A673 (cell line): Measurements from ENCODE around the gene NFATC1.

Experiments used
- EZH2 ChIP-seq: fragments of 200-600 bp; sonication (generic); IDR thresholded peaks from 2 replicates; pipeline ENCODE4 v1.6.1; 2017; ENCODE audit warnings: borderline replicate concordance, low read depth, mild to moderate bottlenecking, mixed read lengths, antibody characterized with exemption, low read length; ENCODE audit not compliant: poor library complexity, severe bottlenecking
- TF ChIP-seq, protein P1 (sequence below): fragments of 300-800, 200-600 bp; sonication (generic); conservative IDR thresholded peaks from 2 replicates; pipeline ENCODE4 v1.5.1; 2017; ENCODE audit warnings: low read depth, mild to moderate bottlenecking, antibody characterized with exemption, low read length, moderate library complexity, mixed read lengths

GRCh38 chr18:79520478-79521390 lies 125.0 kb downstream of the NFATC1 start:
- TF ChIP-seq, protein P1, sequence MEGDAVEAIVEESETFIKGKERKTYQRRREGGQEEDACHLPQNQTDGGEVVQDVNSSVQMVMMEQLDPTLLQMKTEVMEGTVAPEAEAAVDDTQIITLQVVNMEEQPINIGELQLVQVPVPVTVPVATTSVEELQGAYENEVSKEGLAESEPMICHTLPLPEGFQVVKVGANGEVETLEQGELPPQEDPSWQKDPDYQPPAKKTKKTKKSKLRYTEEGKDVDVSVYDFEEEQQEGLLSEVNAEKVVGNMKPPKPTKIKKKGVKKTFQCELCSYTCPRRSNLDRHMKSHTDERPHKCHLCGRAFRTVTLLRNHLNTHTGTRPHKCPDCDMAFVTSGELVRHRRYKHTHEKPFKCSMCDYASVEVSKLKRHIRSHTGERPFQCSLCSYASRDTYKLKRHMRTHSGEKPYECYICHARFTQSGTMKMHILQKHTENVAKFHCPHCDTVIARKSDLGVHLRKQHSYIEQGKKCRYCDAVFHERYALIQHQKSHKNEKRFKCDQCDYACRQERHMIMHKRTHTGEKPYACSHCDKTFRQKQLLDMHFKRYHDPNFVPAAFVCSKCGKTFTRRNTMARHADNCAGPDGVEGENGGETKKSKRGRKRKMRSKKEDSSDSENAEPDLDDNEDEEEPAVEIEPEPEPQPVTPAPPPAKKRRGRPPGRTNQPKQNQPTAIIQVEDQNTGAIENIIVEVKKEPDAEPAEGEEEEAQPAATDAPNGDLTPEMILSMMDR = no peak
- no peak for TF ChIP-seq EZH2
